ENCODE results near the gene IGFLR1. TPM values are rescaled to one million over a fixed set of nuclear protein-coding genes. Genes with fewer than 3 reads are reported as not detected.
A peak's percentile ranks its signal among the peaks of the same experiment; 100 is the strongest.
"Not testable (repeated sequence)": the region's sequence is repeated elsewhere in the genome, so short reads cannot be mapped to it uniquely, and the experiment has no call there.

The IGFLR1 gene
- total RNA-seq, 1 donor from 2014 or later, result 5.1 TPM

GRCh38 chr19:35731779-35732405, 10.4 kb downstream of the IGFLR1 start:
- ATAC-seq, result no peak
- peak; percentile 31 for DNase-seq (ENCODE audit: missing footprints)
- intact Hi-C loops (cut with DNase I), result no loop called here

GRCh38 chr19:35731353-35731752, 10.9 kb downstream of the IGFLR1 start:
- DNase-seq (ENCODE audit: missing footprints) (peak; percentile 32), ATAC-seq (no peak)
- intact Hi-C loops (cut with DNase I), result no loop called here

DNA sequence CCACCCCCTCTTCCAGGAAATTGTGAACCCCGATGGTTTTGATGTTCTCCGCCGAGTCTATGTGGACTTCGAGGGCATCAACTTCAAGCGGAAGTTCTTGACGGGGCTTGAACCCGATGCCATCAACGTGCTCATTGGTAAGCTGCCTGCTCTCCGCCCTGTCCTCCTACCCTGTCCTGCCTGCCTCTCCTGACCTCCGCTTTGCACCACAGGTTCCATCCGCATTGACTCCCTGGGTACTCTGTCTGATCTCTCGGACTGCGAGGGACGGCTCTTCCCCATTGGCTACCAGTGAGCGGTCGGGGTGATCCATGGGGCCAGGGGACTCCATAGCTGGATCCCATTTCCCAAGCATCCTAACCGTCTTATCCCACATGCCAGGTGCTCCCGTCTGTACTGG, 11.9 kb downstream of the IGFLR1 start:
- DNase-seq (ENCODE audit: missing footprints), result peak; percentile 39
- intact Hi-C loops (cut with DNase I), result no loop called here
- ATAC-seq, result no peak

DNA sequence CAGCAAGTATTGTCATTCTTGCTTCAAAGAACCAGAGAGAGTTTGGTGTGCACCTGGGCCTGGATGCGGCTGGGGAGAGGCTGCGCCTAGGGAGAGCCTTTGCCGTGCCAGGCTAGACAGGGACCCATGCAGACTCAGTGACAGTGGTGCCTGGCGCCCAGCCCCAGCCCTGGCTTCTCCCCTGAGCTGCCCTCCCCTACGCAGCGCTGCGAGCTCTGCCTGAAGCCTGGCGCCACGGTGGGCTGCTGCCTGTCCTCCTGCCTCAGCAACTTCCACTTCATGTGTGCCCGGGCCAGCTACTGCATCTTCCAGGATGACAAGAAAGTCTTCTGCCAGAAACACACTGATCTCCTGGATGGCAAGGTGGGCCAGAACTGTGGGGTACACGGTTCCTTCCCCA, 12.5 kb downstream of the IGFLR1 start:
- DNase-seq (ENCODE audit: missing footprints) (peak; percentile 53), ATAC-seq (no peak)
- intact Hi-C loops (cut with DNase I), result no loop called here

GRCh38 chr19:35729021-35729420, 13.2 kb downstream of the IGFLR1 start:
- ATAC-seq (no peak), DNase-seq (ENCODE audit: missing footprints) (peak; percentile 50)
- intact Hi-C loops (cut with DNase I), result no loop called here

DNA sequence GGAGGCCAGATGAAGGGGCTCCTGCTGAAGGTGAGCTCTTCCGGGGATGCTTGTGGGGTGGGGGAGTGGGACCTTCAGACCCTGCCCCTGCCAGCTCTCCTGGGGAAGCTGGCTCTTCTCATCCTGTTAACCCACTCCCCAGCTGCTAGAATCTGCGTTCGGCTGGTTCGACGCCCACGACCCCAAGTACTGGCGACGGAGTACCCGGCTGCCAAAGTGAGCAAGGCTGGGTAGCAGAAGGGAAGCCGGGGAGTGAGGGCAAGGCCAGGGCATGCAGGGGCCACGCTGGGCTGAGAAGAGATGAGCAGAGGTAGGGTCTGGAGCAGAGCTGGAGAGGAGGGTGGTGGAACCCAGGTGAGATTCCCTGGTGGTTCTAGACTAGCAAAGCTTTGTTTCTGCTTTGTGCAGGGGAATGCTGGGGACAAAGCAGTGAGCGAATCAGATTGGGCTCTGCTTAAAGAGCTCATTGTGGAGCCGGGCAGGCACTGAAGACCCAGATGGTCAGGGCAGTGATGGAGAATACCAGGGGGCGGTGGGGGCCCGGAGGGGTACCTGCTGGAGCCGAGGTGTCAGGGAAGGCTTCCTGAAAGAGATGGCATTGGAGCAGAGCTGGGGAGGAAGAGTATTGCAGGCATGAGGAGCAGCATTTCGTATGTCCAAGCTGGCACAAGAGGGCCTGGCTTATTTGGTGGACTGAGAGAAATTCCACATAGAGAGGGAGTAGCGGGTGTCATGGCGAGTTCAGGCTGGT, 14.1 kb downstream of the IGFLR1 start:
- intact Hi-C loops (cut with DNase I), result no loop called here
- ATAC-seq (no peak), DNase-seq (ENCODE audit: missing footprints) (peak; percentile 18)

DNA sequence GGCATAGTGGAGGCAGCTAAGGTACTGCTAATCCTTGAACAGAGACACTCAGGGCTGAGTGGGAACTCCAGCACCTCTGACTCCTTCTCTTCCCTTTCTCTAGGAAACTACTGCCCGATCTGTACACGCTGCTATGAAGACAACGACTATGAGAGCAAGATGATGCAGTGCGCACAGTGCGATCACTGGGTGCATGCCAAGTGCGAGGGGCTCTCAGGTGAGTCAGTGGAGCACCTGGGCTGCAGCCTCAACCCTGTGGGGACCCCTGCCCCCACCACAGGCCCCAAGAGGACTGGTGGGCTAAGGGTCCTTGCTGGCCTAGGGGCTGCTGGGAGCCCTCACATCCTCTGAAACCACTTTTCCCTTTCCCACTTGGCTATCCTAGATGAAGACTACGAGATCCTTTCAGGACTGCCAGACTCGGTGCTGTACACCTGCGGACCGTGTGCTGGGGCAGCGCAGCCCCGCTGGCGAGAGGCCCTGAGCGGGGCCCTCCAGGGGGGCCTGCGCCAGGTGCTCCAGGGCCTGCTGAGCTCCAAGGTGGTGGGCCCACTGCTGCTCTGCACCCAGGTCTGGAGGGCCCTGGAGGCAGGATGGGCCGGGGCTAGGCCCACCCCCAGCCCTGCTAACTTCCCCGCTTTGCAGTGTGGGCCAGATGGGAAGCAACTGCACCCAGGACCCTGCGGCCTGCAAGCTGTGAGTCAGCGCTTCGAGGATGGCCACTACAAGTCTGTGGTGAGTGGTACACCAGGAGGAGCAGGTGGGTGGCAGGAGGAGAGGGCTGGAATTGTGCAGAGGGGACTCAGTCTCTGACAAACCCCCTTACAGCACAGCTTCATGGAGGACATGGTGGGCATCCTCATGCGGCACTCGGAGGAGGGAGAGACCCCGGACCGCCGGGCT, 14.9 kb downstream of the IGFLR1 start:
- ATAC-seq (no peak), DNase-seq (ENCODE audit: missing footprints) (peak; percentile 32)
- intact Hi-C loops (cut with DNase I), result no loop called here

GRCh38 chr19:35725216-35725861, 16.9 kb downstream of the IGFLR1 start:
- ATAC-seq, result no peak
- intact Hi-C loops (cut with DNase I), result no loop called here
- DNase-seq (ENCODE audit: missing footprints), result peak; percentile 59

- peak; percentile 25 for DNase-seq (ENCODE audit: missing footprints)
- intact Hi-C loops (cut with DNase I), result no loop called here
- ATAC-seq, result no peak
These were observed 17.7 kb downstream of the IGFLR1 start for GRCh38 chr19:35724560-35724959.

DNA sequence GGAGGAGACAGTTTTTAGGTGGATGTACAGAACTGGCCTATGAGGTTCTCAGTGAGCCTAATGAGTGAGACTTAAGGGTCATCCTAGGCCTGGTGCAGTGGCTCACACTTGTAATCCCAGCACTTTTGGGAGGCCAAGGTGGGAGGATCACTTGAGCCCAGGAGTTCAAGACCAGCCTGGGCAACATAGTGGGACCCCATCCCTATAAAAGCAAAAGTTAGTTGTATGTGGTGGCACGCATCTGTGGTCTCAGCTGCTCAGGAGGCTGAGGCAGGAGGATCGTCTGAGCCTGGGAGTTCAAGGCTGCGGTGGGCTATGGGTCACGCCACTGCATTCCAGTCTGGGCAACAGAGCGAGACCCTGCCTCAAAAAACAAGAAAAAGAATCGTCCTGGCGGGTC, 18.1 kb downstream of the IGFLR1 start:
- ATAC-seq; intact Hi-C loops (cut with DNase I); DNase-seq (ENCODE audit: missing footprints): not testable (repeated sequence)

GRCh38 chr19:35723671-35724070, 18.6 kb downstream of the IGFLR1 start:
- DNase-seq (ENCODE audit: missing footprints) (no peak), ATAC-seq (no peak)
- intact Hi-C loops (cut with DNase I), result no loop called here

- intact Hi-C loops (cut with DNase I), result no loop called here
- DNase-seq (ENCODE audit: missing footprints) (peak; percentile 17), ATAC-seq (no peak)
These were observed 19.4 kb downstream of the IGFLR1 start for GRCh38 chr19:35722897-35723296.

DNA sequence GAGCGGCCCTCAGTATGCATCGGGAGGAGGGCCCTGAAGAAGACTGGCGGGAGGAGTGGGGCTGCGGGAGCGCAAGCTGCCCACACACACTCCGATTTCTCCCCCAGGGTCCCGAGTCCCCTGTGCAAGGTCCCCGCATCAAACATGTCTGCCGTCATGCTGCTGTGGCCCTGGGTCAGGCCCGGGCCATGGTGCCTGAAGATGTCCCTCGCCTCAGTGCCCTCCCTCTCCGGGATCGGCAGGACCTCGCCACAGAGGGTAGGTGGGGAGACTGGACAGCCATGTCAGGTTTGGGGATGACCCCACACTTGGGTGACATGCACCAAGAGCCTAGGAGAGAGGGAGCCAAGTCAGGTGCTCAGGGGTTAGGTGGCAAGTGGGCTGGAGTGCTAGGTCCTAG, 19.8 kb downstream of the IGFLR1 start:
- intact Hi-C loops (cut with DNase I), result no loop called here
- ATAC-seq, result no peak
- DNase-seq (ENCODE audit: missing footprints), result peak; percentile 37

- ATAC-seq, result no peak
- intact Hi-C loops (cut with DNase I), result no loop called here
- peak; percentile 66 for DNase-seq (ENCODE audit: missing footprints)
These were observed 20.9 kb downstream of the IGFLR1 start for GRCh38 chr19:35721374-35721773.

DNA sequence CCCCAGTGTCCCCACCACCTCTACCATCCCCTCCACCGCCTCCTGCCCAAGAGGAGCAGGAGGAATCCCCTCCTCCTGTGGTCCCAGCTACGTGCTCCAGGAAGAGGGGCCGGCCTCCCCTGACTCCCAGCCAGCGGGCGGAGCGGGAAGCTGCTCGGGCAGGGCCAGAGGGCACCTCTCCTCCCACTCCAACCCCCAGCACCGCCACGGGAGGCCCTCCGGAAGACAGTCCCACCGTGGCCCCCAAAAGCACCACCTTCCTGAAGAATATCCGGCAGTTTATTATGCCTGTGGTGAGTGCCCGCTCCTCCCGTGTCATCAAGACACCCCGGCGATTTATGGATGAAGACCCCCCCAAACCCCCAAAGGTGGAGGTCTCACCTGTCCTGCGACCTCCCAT, 21.6 kb downstream of the IGFLR1 start:
- ATAC-seq (no peak), DNase-seq (ENCODE audit: missing footprints) (peak; percentile 14)
- intact Hi-C loops (cut with DNase I), result no loop called here

DNA sequence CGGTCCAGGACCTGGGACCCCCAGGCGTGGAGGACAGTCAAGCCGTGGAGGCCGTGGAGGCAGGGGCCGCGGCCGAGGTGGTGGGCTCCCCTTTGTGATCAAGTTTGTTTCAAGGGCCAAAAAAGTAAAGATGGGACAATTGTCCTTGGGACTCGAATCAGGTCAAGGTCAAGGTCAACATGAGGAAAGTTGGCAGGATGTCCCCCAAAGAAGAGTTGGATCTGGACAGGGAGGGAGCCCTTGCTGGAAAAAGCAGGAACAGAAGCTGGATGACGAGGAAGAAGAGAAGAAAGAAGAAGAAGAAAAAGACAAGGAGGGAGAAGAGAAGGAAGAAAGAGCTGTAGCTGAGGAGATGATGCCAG, 22.1 kb downstream of the IGFLR1 start:
- DNase-seq (ENCODE audit: missing footprints) (no peak), ATAC-seq (no peak)
- intact Hi-C loops (cut with DNase I), result no loop called here

GRCh38 chr19:35719402-35720162, 22.7 kb downstream of the IGFLR1 start:
- DNase-seq (ENCODE audit: missing footprints) (peak; percentile 45), ATAC-seq (no peak)
- intact Hi-C loops (cut with DNase I), result no loop called here

DNA sequence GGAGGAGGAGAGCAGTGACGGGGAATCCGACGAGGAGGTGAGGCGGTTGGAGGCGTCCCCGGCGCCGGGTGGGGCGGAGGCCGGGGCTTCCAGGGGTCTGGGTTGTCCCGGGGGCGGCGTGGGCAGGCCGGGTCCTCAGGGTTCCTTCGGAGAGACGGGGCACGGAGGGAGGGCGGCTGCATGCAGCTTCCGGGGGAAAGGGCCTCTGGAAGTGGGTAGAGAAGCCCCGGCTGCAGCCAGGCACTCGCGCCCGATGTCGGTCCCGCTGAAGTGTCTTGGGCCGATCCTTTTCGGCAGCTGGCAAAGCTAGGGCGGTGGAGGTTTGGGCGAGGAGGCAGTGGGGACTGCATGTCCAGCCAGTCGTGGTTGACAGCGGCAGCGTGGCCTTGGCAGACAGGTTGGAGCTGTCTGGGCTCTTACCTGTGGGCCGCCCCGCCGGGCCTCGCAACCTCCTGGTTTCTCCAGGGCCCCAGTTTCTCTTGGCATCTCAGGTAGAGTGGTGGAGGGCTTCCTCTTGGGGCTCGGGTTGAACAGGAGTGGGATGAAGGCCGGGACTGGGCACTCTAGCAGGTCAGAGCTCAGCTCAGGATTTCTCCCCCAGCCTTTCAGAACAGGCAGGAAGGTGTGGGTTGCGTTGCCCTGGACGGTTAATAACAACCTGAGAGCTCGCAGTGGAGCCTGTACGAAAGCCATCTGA, 23.8 kb downstream of the IGFLR1 start:
- intact Hi-C loops (cut with DNase I), result no loop called here
- DNase-seq (ENCODE audit: missing footprints) (peak; percentile 70), ATAC-seq (no peak)

Data from Right ventricle myocardium inferior (tissue), 1 donor.